Thoracic aorta (tissue), 2 donors: ENCODE measurements around the gene TSPYL2. TPM values are rescaled to one million over a fixed set of nuclear protein-coding genes. Genes with fewer than 3 reads are reported as not detected.

Experiments used
- ATAC-seq: fragments of 150-250 bp; one replicate; pipeline ENCODE4 v1.8.0; 2017; ENCODE audit warnings: low read depth; ENCODE audit not compliant: insufficient number of reproducible peaks, low FRiP score
- DNase-seq: peaks from one replicate; pipeline ENCODE4 v3.0.0-alpha.2; 2020; ENCODE audit warnings: low spot score
- H3K27ac ChIP-seq, 2 donors: fragments of 200-600 bp; sonication (generic); 1 replicate in 1 of 2; 2 replicates in 1 of 2; pipeline ENCODE4 v1.5.1; 2016; ENCODE audit warnings: mild to moderate bottlenecking in 2 of 2, moderate library complexity in 2 of 2
- H3K27me3 ChIP-seq: fragments of 200-600 bp; sonication (generic); replicated peaks from 2 replicates; pipeline ENCODE4 v1.6.0; 2016; ENCODE audit warnings: mild to moderate bottlenecking; ENCODE audit not compliant: insufficient read depth
- H3K36me3 ChIP-seq: fragments of 200-600 bp; sonication (generic); one replicate; pipeline ENCODE4 v1.5.1; 2016
- H3K4me1 ChIP-seq, 2 donors: fragments of 200-600 bp; sonication (generic); 1 replicate in 1 of 2; 2 replicates in 1 of 2; pipeline versions ENCODE4 v1.5.1 to v1.6.0; 2016; ENCODE audit warnings: low read depth in 2 of 2, mild to moderate bottlenecking in 1 of 2; ENCODE audit not compliant: control insufficient read depth in 1 of 2
- H3K4me3 ChIP-seq: fragments of 200-600 bp; sonication (generic); 2 replicates; pipeline ENCODE4 v1.5.1; 2016; ENCODE audit warnings: mild to moderate bottlenecking
- H3K9me3 ChIP-seq: fragments of 200-600 bp; sonication (generic); 2 replicates; pipeline ENCODE4 v1.5.1; 2016
- total RNA-seq, 2 donors: library from RNA; depleted of rRNA; stranded (reverse); fragments of >200 nt; gene quantifications; one replicate each; pipeline versions ENCODE4 v1.1.0 to v1.2.3, GENCODE V29; 2016
- TF ChIP-seq, protein P1 (sequence below): fragments of 200-600 bp; sonication (generic); IDR thresholded peaks from one replicate; pipeline ENCODE4 v1.5.1; 2019; ENCODE audit warnings: antibody characterized with exemption

Gene TSPYL2
- total RNA-seq, 2 donors from 2014 or later, result 83.0 to 117 TPM

GRCh38 chrX:53087388-53087831 lies 5.2 kb downstream of the TSPYL2 start:
- peaks cover 12% of the 10 kb centered on the region for H3K36me3 ChIP-seq
- peak overlapping the region; percentile 95 to 96 for H3K27ac ChIP-seq
- H3K9me3 ChIP-seq, result no peaks in the 10 kb centered on the region
- DNase-seq (no peak), ATAC-seq (no peak)
- peaks cover 5 to 47% of the 10 kb centered on the region in 2 donors for H3K4me1 ChIP-seq
- no peaks in the 10 kb centered on the region for H3K27me3 ChIP-seq
- H3K4me3 ChIP-seq, result no peak overlapping the region
- TF ChIP-seq, protein P1, sequence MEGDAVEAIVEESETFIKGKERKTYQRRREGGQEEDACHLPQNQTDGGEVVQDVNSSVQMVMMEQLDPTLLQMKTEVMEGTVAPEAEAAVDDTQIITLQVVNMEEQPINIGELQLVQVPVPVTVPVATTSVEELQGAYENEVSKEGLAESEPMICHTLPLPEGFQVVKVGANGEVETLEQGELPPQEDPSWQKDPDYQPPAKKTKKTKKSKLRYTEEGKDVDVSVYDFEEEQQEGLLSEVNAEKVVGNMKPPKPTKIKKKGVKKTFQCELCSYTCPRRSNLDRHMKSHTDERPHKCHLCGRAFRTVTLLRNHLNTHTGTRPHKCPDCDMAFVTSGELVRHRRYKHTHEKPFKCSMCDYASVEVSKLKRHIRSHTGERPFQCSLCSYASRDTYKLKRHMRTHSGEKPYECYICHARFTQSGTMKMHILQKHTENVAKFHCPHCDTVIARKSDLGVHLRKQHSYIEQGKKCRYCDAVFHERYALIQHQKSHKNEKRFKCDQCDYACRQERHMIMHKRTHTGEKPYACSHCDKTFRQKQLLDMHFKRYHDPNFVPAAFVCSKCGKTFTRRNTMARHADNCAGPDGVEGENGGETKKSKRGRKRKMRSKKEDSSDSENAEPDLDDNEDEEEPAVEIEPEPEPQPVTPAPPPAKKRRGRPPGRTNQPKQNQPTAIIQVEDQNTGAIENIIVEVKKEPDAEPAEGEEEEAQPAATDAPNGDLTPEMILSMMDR, result no peak

DNA sequence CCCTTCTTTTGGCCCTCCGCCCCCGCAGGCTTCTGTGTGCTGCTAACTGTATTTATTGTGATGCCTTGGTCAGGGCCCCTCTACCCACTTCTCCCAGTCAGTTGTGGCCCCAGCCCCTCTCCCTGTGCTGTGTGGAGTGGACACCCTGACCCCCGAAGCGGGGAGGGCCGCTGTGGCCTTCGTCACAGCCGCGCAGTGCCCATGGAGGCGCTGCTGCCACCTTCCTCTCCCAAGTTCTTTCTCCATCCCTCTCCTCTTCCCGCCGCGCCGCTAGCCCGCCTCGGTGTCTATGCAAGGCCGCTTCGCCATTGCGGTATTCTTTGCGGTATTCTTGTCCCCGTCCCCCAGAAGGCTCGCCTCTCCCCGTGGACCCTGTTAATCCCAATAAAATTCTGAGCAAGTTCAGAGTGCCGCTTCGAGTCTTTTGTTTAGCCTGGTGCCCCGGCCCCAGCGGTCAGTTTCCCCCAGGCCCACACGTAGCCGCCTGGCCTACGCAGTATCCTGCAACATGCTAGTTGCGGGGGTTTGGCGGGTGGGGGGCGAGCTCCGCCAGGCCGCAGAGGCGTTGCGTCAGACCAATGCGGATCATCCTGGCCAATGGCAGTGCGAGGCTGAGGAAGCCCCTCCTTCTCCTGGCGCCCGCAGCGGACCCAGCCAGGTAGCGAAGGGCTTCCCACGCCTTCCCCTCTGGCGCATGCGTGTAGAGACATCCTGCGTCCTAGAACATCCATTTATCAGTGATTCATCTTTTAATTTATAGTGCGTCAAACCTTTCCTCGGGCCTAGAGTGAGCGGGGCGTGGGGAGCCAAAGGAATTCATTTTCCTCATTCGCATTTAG lies 6.2 kb downstream of the TSPYL2 start:
- H3K27me3 ChIP-seq, result no peaks in the 10 kb centered on the region
- TF ChIP-seq, protein P1, result no peak
- no peak for DNase-seq
- H3K4me1 ChIP-seq, result peaks cover 5 to 47% of the 10 kb centered on the region in 2 donors
- H3K27ac ChIP-seq, result peak overlapping the region; percentile 95 to 96
- peaks cover 12% of the 10 kb centered on the region for H3K36me3 ChIP-seq
- peak; percentile 80 for ATAC-seq
- no peaks in the 10 kb centered on the region for H3K9me3 ChIP-seq
- peak overlapping the region; percentile 77 for H3K4me3 ChIP-seq

GRCh38 chrX:53089224-53089842 lies 7.2 kb downstream of the TSPYL2 start:
- H3K27ac ChIP-seq, result peak overlapping the region; percentile 95 to 96
- DNase-seq (no peak), ATAC-seq (peak; percentile 41)
- H3K4me1 ChIP-seq, result peaks cover under 1 to 40% of the 10 kb centered on the region in 2 donors
- no peaks in the 10 kb centered on the region for H3K27me3 ChIP-seq
- H3K36me3 ChIP-seq, result peaks cover 12% of the 10 kb centered on the region
- H3K9me3 ChIP-seq, result no peaks in the 10 kb centered on the region
- H3K4me3 ChIP-seq, result peak overlapping the region; percentile 77
- TF ChIP-seq, protein P1, result peak; percentile 73

- TF ChIP-seq, protein P1, result no peak
- Histone ChIP-seq H3K27ac (no peak overlapping the region), H3K4me3 (no peak overlapping the region), H3K4me1 (peaks cover 0 to 38% of the 10 kb centered on the region in 2 donors), H3K9me3 (no peaks in the 10 kb centered on the region), H3K27me3 (no peaks in the 10 kb centered on the region), H3K36me3 (peaks cover 11% of the 10 kb centered on the region)
- no peak for DNase-seq
- no peak for ATAC-seq
These were observed 7.8 kb downstream of the TSPYL2 start for GRCh38 chrX:53089925-53090324.

- H3K9me3 ChIP-seq, result no peaks in the 10 kb centered on the region
- no peak overlapping the region for H3K4me3 ChIP-seq
- no peak for DNase-seq
- TF ChIP-seq, protein P1, result no peak
- H3K27ac ChIP-seq, result no peak overlapping the region
- peaks cover 0 to 28% of the 10 kb centered on the region in 2 donors for H3K4me1 ChIP-seq
- no peak for ATAC-seq
- no peaks in the 10 kb centered on the region for H3K36me3 ChIP-seq
- H3K27me3 ChIP-seq, result no peaks in the 10 kb centered on the region
These were observed 9.2 kb downstream of the TSPYL2 start for GRCh38 chrX:53091354-53091753.
